ENCODE measurements around the gene RBM5.

RBM5 gene

GRCh38 chr3:50138266-50139200, 49.8 kb downstream of the RBM5 start:
- no peak for DNase-seq (ENCODE audit: low read depth, low spot score)

GRCh38 chr3:50139308-50139707, 50.6 kb downstream of the RBM5 start:
- no peak for DNase-seq (ENCODE audit: low read depth, low spot score)

GRCh38 chr3:50139718-50140423, 51.2 kb downstream of the RBM5 start:
- DNase-seq (ENCODE audit: low read depth, low spot score), result no peak

GRCh38 chr3:50140990-50141389, 52.3 kb downstream of the RBM5 start:
- DNase-seq (ENCODE audit: low read depth, low spot score), result no peak

- no peak for DNase-seq (ENCODE audit: low read depth, low spot score)
Measured at GRCh38 chr3:50146316-50146901, 57.7 kb downstream of the RBM5 start.

- no peak for DNase-seq (ENCODE audit: low read depth, low spot score)
Measured at GRCh38 chr3:50147016-50147415, 58.3 kb downstream of the RBM5 start.

- no peak for DNase-seq (ENCODE audit: low read depth, low spot score)
Measured at GRCh38 chr3:50147447-50147846, 58.7 kb downstream of the RBM5 start.

- peak; percentile 37 for DNase-seq (ENCODE audit: low read depth, low spot score)
Measured at GRCh38 chr3:50147861-50148260, 59.1 kb downstream of the RBM5 start.

GRCh38 chr3:50150404-50150750, 61.7 kb downstream of the RBM5 start:
- no peak for DNase-seq (ENCODE audit: low read depth, low spot score)

- peak; percentile 93 for DNase-seq (ENCODE audit: low read depth, low spot score)
Measured at GRCh38 chr3:50150863-50151686, 62.4 kb downstream of the RBM5 start.

GRCh38 chr3:50151728-50152127, 63.0 kb downstream of the RBM5 start:
- no peak for DNase-seq (ENCODE audit: low read depth, low spot score)

GRCh38 chr3:50153782-50154475, 65.2 kb downstream of the RBM5 start:
- no peak for DNase-seq (ENCODE audit: low read depth, low spot score)

- DNase-seq (ENCODE audit: low read depth, low spot score), result peak; percentile 48
Measured at GRCh38 chr3:50154476-50154839, 65.7 kb downstream of the RBM5 start.

- DNase-seq (ENCODE audit: low read depth, low spot score), result peak; percentile 67
Measured at GRCh38 chr3:50154840-50155490, 66.2 kb downstream of the RBM5 start, which contains the start of gene SEMA3F. SEMA3F (plus strand) TSS chr3:50155324; CDS start chr3:50159623, 4,299 bp downstream.

- no peak for DNase-seq (ENCODE audit: low read depth, low spot score)
Measured at GRCh38 chr3:50155491-50155878, 66.8 kb downstream of the RBM5 start.

GRCh38 chr3:50155891-50156290, 67.2 kb downstream of the RBM5 start:
- peak; percentile 57 for DNase-seq (ENCODE audit: low read depth, low spot score)

GRCh38 chr3:50156549-50157493, 68.1 kb downstream of the RBM5 start:
- DNase-seq (ENCODE audit: low read depth, low spot score), result no peak

GRCh38 chr3:50157827-50158529, 69.3 kb downstream of the RBM5 start:
- no peak for DNase-seq (ENCODE audit: low read depth, low spot score)

Data from ELF-1 (cell line).